CD4-positive, alpha-beta T cell treated with Interleukin-1 beta for 1 hour (primary cell): ENCODE data around the gene TCF7.
A peak's percentile ranks its signal among the peaks of the same experiment; 100 is the strongest.

Experiments used
- DNase-seq, 2 donors: peaks; one replicate each; pipeline ENCODE4 v3.0.0-alpha.2; 2020 to 2022

TCF7 gene

GRCh38 chr5:134184155-134185135 lies 70.0 kb downstream of the TCF7 start:
- peak; percentile 76 to 82 for DNase-seq

GRCh38 chr5:134188092-134188491 lies 73.6 kb downstream of the TCF7 start:
- no peak for DNase-seq

- DNase-seq = no peak
Observed at GRCh38 chr5:134189031-134189430, 74.5 kb downstream of the TCF7 start.

- DNase-seq = no peak
Observed at GRCh38 chr5:134195666-134196065, 81.2 kb downstream of the TCF7 start.
